PC-9 (cell line): ENCODE results near the gene SDK1.

Source experiments
- CTCF ChIP-seq: fragments of 200-600 bp; sonication (generic); conservative IDR thresholded peaks from 2 replicates; pipeline ENCODE4 v1.6.1; 2017; ENCODE audit warnings: mixed run types, antibody characterized with exemption, mild to moderate bottlenecking, moderate library complexity
- EZH2 ChIP-seq: fragments of 200-600 bp; sonication (generic); IDR thresholded peaks from 2 replicates; pipeline ENCODE4 v1.8.0; 2017; ENCODE audit warnings: antibody characterized with exemption, low read depth

DNA sequence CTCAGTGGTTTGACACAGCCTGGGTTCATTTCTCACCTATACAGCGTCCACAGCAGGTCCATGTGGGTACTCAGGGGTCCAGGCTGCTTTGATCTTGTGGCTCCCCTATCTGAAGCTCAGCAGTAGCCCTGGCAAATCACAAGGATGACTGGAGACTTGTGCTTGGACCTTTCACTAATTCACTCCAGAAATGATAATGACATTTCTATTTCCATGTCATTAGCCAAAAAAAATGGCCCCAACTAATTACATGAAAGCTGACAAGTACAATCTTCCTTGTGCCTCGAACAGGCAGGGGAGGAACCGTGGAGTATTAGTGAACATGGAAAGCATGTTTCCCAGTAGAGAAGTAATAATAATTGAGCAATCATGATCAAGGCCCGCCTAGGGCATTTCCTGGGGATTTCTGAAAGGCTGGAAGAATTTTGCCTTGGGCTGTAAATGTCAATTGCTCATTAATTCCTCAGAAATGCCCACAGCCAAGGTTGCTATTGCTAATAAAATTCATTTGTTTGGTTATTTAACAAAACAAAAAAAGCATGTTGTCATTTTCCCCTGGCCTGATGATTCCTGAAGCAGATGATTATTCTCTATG lies 586.1 kb downstream of the SDK1 start:
- TF ChIP-seq CTCF (no peak), EZH2 (no peak)
